Inferior parietal cortex (tissue), 1 donor: ENCODE data around the gene SYTL5.

ENCODE experiments used
- DNase-seq: peaks from one replicate; pipeline ENCODE4 v3.0.0-alpha.2; 2016; ENCODE audit errors: extremely low spot score

SYTL5 gene

DNA sequence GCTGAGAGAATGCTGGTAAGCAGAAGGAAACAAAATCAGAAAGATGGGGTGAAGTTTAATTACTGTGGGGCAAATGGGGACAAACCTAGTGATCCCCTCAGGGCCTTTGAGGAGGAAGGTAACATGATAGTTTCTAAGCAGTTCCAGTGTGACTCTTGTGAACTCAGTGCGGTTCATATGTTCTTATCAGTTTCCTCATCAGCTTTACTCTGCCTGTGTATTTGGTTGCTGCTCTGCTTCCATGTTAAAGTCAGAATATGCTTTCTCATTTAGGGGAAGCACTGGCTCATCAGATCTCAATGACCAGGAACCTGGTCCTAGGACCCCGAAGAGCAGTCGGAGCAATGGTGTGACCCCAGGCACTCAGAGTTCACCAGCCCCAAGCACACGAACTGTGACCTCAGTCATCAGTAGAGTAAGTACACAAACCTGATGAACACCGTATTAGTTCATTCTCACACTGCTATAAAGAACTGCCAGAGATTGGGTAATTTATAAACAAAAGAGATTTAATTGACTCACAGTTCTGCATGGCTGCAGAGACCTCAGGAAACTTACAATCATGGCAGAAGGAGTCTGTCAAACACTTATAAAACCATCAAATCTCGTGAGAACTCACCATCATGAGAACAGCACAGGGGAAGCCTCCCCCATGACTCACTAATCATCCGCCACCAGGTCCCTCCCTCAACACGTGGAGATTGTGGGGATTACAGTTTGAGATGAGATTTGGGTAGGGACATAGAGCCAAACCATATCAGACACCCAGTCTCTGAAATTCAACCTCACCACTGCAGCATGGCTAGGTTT is 83.0 kb downstream of the SYTL5 start:
- no peak for DNase-seq

DNA sequence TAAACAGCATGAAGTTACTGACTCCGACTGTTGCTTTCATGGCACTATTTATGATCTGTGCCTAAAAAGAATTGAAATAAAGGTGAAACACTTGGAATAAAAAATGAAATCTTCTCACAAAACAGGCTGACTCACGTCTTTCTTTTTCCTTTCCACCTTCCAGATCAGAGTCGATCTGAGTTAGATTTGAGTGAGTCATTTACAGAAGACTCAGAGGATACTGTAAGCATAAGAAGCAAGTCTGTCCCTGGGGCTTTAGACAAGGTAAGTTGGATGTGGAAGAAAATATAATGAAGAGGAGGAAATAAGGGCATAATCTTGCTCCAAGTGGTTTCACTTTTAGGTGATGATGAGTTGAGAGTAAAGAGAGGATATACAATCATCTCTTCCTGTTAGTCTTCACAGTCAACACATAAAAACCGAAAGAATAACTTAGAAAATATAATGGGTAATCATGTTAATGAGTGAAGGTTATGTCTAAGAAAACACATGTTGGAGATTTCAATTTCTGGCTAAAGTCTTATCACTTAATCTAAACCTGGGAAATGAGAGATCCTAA is 89.7 kb downstream of the SYTL5 start:
- no peak for DNase-seq

DNA sequence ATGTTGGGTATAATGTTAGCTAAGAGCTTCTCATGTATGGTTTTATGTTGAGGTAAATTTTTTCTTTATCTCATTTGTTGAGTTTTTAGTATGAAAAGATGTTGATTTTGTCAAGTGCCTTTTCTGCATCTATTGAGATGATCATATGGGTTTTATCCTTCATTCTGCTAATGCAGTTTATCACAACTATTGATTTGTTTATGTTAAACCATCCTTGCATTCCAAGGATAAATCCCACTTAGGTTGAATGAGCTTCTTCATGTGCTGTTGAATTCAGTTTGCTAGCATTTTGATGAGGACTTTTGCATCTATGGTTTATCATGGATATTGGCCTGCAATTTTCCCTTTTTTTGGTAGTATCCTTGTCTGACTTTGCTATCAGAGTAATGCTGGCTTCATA is 93.3 kb downstream of the SYTL5 start:
- no peak for DNase-seq

DNA sequence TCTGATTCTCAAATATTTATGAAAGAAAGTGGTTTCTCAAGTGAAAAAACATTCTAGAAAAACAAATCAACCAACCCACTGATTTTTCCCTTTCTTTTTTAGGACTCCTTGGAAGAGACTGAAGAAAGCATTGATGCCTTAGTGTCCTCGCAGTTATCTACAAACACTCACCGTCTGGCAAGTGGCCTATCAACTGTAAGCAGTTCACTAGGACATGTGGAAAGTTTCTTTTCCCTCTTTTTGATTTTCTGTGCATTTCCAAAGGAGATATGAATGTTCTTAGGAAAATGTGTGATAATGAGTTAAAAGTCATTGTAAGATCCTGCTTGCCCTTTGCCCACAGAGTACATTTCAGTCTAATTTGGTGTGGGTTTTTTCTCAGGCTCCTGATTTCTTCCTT is 95.9 kb downstream of the SYTL5 start:
- no peak for DNase-seq

DNA sequence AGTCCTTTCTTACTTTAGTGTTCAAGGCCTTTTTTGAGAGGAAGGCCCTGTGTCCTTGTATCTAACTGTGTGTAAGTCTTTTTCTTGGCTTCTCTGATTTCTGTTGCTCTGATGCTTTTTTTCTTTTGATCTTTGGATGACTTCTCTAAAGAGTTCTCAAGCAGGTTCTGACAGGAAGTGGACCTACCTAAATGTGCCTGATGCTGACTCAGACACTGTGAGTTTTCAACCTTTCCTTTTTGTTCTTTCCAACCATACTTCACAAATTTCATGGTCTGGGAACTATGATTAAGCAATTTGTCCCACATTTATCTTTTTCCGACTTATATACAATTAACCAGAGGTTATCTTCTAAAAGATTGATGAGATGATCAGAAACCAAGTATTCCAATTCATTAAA is 96.5 kb downstream of the SYTL5 start:
- no peak for DNase-seq

DNA sequence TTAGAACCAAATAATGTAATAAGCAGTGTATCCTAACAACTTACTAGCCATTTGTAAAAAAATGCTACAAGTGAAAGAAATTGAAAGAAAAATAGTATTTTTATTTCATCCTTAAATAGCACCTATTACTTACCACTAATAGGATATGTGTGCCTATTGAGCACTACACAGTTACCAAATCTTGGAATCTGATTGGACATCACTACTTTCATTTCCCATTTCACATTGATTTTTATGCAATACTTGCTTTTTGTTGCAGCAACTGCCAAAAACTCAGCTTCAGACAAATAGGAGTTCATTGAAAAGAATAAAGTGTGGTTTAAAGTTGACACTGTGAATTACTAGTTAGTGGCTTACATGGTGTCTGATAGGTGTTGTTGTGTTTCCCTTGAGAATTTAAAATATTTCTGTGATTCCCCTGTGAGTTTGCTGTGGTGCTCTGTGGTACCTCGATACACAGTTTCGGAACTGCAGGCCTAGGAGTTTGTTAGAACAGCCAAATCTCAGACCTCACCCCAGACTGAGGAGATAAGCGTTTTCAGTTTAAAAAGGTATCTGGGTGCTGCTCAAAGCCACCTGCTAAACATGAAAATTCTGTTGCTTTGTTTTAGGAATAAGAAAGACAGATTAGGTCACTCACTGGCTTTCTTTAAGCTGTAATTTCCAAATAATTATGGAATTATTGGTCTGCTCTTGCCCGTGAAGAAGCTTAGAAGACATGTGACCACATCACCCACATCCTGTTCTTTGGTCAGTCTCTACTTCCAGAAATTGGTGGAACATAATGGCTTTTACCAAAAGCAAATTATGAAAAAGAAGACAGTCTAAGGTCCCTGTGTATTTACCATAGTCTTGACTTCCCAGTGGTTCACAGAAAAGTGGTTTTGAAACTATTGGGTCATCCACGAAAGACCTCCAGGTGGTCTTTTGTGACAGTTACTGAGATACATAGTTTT is 97.8 kb downstream of the SYTL5 start:
- no peak for DNase-seq

DNA sequence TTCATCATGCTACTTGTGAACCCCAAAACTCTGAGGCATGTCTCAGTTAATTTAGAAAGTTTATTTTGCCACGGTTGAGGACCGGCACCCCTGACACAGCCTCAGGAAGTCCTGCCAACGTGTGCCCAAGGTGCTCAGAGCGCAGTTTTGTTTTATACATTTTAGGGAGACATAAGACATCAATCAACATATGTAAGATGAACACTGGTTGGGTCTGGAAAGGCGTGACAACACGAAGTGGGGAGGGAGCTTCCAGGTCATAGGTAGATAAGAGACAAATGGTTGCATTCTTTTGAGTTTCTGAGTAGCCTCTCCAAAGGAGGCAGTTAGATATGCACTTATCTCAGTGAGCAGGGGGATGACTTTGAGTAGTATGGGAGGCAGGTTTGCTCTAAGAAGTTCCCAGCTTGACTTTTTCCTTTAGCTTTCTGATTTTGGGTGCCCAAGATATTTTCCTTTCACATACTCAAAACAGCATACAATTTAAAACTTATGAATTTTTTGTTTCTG is 98.9 kb downstream of the SYTL5 start:
- no peak for DNase-seq

DNA sequence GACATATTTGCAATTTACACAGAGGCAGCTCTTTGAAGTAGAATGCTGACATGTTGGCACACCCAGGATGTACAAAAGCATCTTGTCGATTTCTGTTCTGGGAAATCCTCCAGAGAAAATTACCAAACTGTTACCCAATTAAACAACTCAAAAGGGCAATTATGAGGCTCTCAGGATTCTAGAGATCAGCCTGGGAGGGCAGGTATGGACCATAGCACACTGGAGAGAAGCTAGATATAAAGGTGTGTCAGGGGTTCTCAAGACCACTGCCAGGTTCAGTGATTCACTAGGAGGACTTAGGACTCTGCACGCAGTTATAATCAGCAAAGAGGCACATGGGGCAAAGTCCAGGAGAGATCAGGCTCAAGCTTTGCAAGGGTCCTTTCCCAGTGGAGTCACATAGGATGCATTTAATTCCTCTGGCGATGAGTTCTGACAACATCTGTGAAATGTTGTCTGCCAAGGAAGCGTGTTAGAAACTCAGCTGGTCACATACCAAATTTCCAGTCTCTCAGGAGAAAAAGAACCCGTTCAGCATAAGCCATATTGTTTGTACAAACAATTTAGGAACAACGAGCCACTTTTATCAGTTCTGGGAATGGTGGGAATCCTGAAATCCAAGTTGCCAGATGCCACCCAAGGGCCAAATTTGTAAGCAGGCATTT is 100.8 kb downstream of the SYTL5 start:
- no peak for DNase-seq

DNA sequence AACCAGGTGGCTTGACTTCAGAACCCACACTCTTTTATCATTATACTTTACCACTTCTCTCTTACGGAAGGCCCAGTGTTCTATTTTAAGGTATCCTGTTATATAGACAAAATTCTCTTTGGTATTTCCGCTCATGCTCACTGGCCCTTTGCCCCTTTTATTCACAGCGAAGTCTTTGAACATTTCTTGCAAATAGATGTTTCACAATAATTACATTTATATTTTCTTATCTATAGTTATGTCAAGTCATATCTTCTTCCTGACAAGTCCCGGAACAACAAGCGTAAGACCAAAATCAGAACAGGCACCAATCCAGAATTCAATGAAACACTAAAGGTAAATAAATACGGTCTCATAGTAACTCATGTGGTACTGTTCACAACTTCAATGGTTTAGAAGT is 102.0 kb downstream of the SYTL5 start:
- no peak for DNase-seq

DNA sequence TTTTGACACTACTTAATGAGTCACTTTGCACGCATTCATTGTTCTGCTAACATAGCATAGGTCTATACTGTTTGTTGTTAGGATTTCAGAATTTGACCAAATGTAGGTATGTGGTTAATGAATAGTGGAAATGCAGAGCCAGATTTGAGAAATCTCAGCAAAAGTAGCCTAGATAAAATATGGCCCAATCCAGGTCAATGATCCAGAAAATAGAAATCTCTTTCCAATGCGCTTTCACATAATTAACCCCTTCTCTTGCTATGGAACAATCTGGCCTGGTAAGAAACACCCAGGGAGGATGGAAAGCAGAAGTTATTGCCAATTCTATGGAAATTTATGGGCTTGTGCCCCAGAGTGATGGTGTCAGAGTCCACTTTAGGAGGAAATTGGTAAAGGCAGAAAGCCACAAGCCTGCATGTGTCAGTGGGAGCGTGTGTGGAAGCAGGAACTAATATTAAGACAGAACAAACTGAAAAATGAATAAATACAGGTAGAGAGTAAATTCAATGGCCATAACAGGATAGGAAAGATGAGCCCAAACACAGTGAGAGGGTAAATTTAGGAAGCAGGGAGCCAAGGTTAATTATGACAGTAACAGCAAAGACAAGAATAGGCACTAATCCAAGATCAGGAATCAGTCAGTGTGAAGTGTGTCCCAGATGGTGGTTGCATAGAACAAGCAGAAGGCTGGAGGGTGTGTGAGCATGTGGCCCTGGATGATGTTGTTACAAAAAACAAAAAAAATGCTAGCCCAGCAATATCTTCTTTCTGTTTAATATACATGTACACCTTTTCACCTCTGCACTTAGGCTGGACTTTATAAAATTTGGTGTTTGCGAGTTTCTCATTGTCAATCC is 102.9 kb downstream of the SYTL5 start:
- DNase-seq = no peak

DNA sequence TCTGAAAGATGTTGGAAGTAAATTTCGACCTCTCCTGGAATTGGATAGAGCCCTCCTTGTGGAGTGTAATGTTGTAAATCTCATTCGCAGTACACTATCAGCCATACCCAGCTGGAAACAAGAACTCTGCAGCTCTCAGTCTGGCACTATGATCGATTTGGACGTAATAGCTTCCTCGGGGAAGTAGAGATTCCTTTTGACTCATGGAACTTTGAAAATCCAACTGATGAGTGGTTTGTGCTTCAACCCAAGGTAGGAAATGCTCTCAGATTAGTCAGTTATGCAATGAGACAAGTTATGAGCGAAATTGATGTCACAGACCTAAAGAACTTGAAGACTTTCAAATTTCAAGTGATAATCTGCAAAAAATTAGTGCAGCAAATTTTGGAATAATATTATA is 103.9 kb downstream of the SYTL5 start:
- DNase-seq = no peak

DNA sequence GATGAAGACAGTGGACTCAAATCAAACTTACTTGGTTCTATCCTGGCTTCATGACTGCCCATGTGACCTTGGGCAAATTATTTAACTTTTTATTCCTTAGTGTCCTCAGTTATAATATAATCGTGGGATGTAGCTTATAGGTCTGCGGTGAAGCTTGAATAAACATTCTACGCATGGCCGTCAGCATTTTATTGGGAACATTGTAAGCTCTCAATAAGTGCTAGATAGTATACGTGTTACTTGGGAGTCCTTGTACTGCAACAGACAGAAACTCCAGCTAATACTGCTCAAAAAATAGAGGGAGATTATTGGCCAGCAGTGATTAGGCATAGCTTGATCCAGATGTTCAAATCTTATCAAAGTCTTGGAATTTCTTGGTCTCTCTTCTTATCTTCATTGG is 104.8 kb downstream of the SYTL5 start:
- DNase-seq = no peak

DNA sequence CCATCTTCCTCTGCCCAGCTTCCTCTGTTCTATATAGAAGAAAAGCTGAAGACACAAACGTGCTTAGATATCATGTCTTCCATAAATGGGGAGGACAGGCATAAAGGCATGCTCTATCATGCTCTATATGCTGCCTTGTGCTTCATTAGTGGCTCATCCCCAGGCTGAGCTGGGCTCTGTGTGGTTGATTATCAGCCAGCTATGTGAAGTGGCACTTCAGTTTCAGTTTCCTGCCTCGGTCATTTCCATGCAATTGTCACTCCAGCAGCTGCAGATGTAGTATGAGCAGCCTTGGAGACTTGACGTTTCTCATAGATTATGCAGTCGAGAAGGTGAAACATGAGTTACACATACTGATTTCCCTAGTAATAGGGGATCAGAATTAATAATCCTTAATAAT is 106.2 kb downstream of the SYTL5 start:
- no peak for DNase-seq

DNA sequence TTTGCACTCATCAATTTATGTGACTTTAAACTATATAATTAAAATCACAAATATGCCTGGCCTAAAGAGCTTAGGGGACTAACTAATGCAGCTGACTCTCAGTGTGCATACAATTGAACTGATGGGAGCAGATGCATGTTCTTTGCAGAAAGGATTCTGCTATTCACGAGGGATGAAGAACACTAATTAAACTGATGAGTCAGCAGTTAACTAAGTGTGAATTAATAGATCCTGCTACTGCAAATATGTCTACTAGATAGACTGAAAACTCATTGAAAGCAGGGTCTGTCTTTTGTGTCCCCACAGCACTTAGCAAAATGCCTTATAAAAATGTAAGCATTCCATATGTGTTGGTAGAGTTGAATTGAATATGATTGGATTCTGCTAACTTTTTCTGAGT is 110.4 kb downstream of the SYTL5 start:
- DNase-seq = no peak

DNA sequence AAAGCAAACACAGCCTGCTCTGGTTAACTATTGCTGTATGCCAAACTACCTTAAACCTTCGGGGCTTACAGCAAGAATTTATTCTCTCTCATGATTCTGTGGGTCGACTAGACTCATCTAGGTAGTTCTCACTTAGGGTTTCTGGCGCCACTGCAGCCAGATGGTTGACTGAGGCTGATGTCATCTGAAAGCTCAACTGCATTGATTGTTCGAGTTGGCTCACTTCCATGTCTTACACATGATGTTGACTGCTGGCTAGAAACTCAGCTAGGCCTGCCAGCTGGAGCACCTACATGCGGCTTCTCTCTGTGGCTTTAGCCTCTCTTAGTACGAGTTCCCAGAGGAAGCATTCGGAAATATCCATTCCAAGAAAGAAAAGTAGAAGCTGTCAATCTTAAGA is 111.1 kb downstream of the SYTL5 start:
- DNase-seq = no peak

DNA sequence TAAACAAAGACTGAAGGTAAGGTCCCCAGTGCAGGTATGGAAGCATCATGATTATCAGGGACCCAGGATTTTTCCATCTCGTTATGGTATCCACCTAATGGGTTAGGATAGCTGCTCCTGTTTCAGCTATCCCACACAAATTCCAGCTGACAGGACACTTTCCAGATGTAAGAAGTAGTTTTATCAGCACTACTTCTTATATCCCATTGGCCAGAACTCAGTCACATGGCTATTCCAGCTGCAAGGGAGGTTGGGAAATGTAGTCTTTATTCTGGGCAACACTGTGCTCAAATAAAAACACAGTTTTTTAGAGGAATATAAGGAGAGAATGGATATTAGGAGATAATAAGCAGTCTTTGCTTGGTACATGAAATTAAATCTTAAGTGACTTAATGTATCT is 117.6 kb downstream of the SYTL5 start:
- no peak for DNase-seq

DNA sequence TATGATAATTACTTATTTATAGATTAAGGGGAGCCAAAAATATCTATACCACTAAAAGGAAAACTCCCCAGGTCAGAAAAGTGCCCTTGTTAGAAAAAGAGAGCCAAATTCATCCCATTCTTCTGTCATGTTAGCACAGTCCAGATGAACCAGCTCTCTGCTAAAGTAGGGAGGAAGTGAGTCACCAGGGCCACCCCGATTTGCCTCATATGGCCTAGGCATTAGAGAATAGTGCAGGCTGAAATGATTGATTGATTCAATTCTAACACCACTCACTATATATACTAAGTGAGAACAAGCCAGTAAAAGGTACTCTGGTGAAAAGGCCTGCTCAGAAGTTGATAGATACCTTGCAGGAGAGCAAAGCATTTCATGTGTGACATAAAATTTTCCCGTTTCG is 119.8 kb downstream of the SYTL5 start:
- DNase-seq = no peak

DNA sequence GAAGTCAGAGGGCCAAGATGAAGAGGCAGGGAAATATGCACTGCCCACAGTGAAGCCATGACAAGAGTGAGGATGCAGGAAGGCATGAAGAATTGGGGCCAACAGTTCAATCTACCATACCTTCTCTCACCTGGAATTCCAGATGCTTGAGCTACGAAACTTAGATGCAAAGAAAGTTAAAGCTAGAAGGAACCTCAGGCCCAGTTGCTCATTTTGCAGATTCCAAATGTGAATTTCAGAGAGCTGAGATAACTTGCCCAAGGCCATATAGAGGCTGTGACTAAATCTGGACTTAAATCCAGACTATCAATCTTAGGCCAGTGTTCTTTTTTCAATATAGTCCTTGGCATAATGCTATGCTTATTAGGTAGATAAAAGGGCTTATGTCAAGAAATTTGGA is 121.6 kb downstream of the SYTL5 start:
- DNase-seq = no peak

DNA sequence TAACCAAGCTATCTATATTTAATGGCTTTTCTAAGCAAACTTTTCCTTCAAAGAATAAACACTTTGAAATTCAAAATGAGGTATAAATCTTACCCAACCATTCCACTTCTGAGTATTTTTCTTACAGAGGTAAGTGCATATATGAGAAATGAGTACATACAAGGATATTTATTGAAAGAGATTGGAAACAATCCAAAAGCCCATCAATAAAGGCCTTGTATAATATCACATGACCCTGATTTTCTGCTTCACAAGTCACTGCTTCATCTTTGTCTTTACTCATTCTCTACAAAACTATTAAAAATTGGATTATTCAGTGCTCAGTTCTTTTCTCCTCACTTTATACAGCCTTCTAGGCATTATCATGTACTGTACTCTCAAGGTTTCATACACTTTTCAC is 123.0 kb downstream of the SYTL5 start:
- DNase-seq = no peak

DNA sequence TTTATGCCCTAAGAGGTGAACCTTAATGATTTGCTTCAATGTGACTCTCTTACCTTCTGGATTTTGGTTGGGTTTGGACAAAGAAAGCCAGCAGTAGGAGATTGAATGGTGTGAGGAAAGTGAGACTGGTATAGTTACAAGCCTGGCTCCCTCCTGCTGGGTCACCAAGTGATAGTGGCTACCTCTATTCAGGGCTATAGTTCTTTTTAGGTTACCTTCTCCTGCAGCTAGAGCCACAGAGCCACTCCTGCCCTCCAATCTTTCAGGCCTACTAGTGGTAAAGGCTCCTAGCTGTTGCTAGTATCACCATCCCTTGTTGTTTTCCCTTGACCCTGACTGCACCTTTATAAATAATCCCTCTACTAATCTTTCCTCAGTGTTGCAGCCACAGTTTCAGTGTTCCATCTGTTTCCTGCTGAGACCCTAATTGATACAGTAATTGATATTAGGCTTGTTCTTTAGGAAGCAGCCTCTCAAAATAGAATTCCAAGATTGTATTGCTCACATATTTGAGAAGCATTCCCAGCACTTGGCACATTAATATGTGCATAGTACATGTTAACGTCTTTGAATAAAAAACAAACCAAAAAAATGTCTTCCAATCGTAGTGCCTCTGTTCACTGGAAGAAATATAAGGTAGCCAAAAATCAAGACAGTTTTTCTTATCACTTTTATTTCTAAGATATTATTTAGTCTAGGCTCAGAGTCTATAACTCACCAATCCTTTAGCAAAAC is 132.0 kb downstream of the SYTL5 start:
- no peak for DNase-seq
